HCT116 (cell line): ENCODE measurements around the gene ZNF423. TPM values are rescaled to one million over a fixed set of nuclear protein-coding genes. Genes with fewer than 3 reads are reported as not detected.

ENCODE experiments used
- ATAC-seq: fragments of 200-7000 bp; cut with Tn5 transposase; 2 replicates; pipeline ENCODE4 v1.9.1; 2020; ENCODE audit warnings: mild to moderate bottlenecking, moderate library complexity
- BruUV-seq: library from RNA; stranded (reverse); fragments of 400-500 nt; replicated peaks from 2 replicates; lab custom pipeline; 2021; lab: Mats Ljungman, UMichigan
- CTCF ChIA-PET: fragments of 300-600 bp; sonication (Branson Sonifier 250); formaldehyde crosslinking; loops from one replicate; lab custom pipeline; 2021; ENCODE audit warnings: antibody characterized with exemption; lab: Charles Lee
- POLR2A ChIA-PET: fragments of 300-600, 350-600 bp; sonication (Branson Sonifier 250); formaldehyde crosslinking; loops from one replicate; lab custom pipeline; 2021; ENCODE audit warnings: antibody characterized with exemption; lab: Charles Lee
- RAD21 ChIA-PET, 2 experiments: fragments of 300-600 bp; sonication (Branson Sonifier 250); formaldehyde crosslinking; loops; one replicate each; lab custom pipeline; 2023; ENCODE audit warnings: low total read pairs in 2 of 2; ENCODE audit not compliant: uncharacterized antibody in 2 of 2, unreplicated experiment in 2 of 2, low non-redundant PET in 1 of 2; lab: Charles Lee
- DNase-seq: peaks from one replicate; pipeline ENCODE4 v3.0.0-alpha.2; 2010; ENCODE audit warnings: low read depth, low spot score
- H2AFZ ChIP-seq: fragments of 200-600 bp; shearing (Covaris generic), sonication (generic); 2 replicates; pipeline ENCODE4 v1.6.1; 2017; ENCODE audit warnings: low read depth, mixed run types, mixed read lengths, antibody characterized with exemption, low read length; ENCODE audit not compliant: poor library complexity, severe bottlenecking
- H3K27ac ChIP-seq: 2 replicates; pipeline ENCODE4 v1.5.1; 2012; ENCODE audit warnings: low read depth, low read length
- H3K27me3 ChIP-seq: fragments of 200-600 bp; sonication (generic); 2 replicates; pipeline ENCODE4 v1.6.1; 2016; ENCODE audit warnings: mixed run types, low read length, mixed read lengths; ENCODE audit not compliant: insufficient read depth
- H3K36me3 ChIP-seq, 2 experiments: fragments of 200-500 bp in 1 of 2; fragments of 200-600 bp in 1 of 2; sonication (Bioruptor generic) in 1 of 2; sonication (generic) in 1 of 2; 2 replicates each; pipeline versions ENCODE4 v1.5.1 to v1.6.1; 2014 to 2016; ENCODE audit warnings: low read length in 2 of 2, inconsistent platforms in 1 of 2, mixed read lengths in 1 of 2, mixed run types in 1 of 2; ENCODE audit not compliant: insufficient read depth in 2 of 2, control insufficient read depth in 1 of 2
- H3K4me1 ChIP-seq, 2 experiments: fragments of 200-600 bp in 1 of 2; sonication (generic) in 1 of 2; 2 replicates each; pipeline versions ENCODE4 v1.5.1 to v1.6.1; 2012 to 2017; ENCODE audit warnings: low read length in 2 of 2, inconsistent platforms in 1 of 2, mild to moderate bottlenecking in 1 of 2, mixed read lengths in 1 of 2, mixed run types in 1 of 2, moderate library complexity in 1 of 2; ENCODE audit not compliant: insufficient read depth in 2 of 2, control insufficient read depth in 1 of 2
- H3K4me2 ChIP-seq: fragments of 200-600 bp; sonication (generic); 2 replicates; pipeline ENCODE4 v1.6.1; 2017; ENCODE audit warnings: mixed run types, low read length, mixed read lengths
- H3K4me3 ChIP-seq, 2 experiments: fragments of 200-600 bp in 1 of 2; sonication (generic) in 1 of 2; replicated peaks in 1 of 2; 2 replicates each; pipeline ENCODE4 v1.5.1; 2011 to 2016; ENCODE audit warnings: low read length in 2 of 2, control low read depth in 1 of 2, low read depth in 1 of 2, mild to moderate bottlenecking in 1 of 2, mixed read lengths in 1 of 2, mixed run types in 1 of 2
- H3K79me2 ChIP-seq: fragments of 200-600 bp; sonication (generic); 2 replicates; pipeline ENCODE4 v1.6.1; 2017; ENCODE audit warnings: mild to moderate bottlenecking, mixed run types, low read length, moderate library complexity, mixed read lengths; ENCODE audit not compliant: insufficient read depth
- H3K9ac ChIP-seq: fragments of 200-600 bp; sonication (generic); 2 replicates; pipeline ENCODE4 v1.6.1; 2016; ENCODE audit warnings: low read length, mixed read lengths
- H3K9me2 ChIP-seq: fragments of 200-600 bp; sonication (generic), shearing (Covaris generic); 2 replicates; pipeline ENCODE4 v1.6.1; 2017; ENCODE audit warnings: mixed run types, mild to moderate bottlenecking, moderate library complexity; ENCODE audit not compliant: insufficient read depth
- H3K9me3 ChIP-seq, 2 experiments: fragments of 200-500 bp in 1 of 2; fragments of 200-600 bp in 1 of 2; sonication (Bioruptor generic) in 1 of 2; sonication (generic) in 1 of 2; 2 replicates each; pipeline ENCODE4 v1.6.1; 2014 to 2017; ENCODE audit warnings: low read length in 2 of 2, mixed read lengths in 2 of 2, inconsistent platforms in 1 of 2, low read depth in 1 of 2, mild to moderate bottlenecking in 1 of 2, mixed run types in 1 of 2, moderate library complexity in 1 of 2; ENCODE audit not compliant: control insufficient read depth in 1 of 2, insufficient read depth in 1 of 2
- H4K20me1 ChIP-seq: fragments of 200-600 bp; sonication (generic), shearing (Covaris generic); 2 replicates; pipeline ENCODE4 v1.6.1; 2017; ENCODE audit warnings: mixed run types, mild to moderate bottlenecking, moderate library complexity; ENCODE audit not compliant: insufficient read depth
- ATF3 ChIP-seq: IDR thresholded peaks from 2 replicates; pipeline ENCODE4 v1.6.1; 2012
- CBX3 ChIP-seq: IDR thresholded peaks from 2 replicates; pipeline ENCODE4 v1.6.1; 2012; ENCODE audit warnings: low read depth
- CTCF ChIP-seq, 3 experiments: fragments of 200-600 bp in 1 of 3; sonication (generic) in 1 of 3; IDR thresholded peaks in 2 of 3; conservative IDR thresholded peaks in 1 of 3; 2 replicates each; pipeline ENCODE4 v1.5.1; 2012 to 2017; ENCODE audit warnings: low read depth in 2 of 3, low read length in 2 of 3, antibody characterized with exemption in 1 of 3, borderline replicate concordance in 1 of 3, control low read depth in 1 of 3, mild to moderate bottlenecking in 1 of 3, mixed read lengths in 1 of 3, mixed run types in 1 of 3, moderate library complexity in 1 of 3; ENCODE audit not compliant: insufficient read depth in 1 of 3
- EZH2phosphoT487 ChIP-seq: fragments of 200-600 bp; IDR thresholded peaks from 2 replicates; pipeline ENCODE4 v1.6.1; 2018; ENCODE audit warnings: antibody characterized with exemption, borderline replicate concordance
- FOSL1 ChIP-seq: IDR thresholded peaks from 2 replicates; pipeline ENCODE4 v1.6.1; 2012; ENCODE audit warnings: low read depth
- RAD21 ChIP-seq: IDR thresholded peaks from 2 replicates; pipeline ENCODE4 v1.6.1; 2012; ENCODE audit warnings: low read depth, mild to moderate bottlenecking
- REST ChIP-seq: IDR thresholded peaks from 2 replicates; pipeline ENCODE4 v1.6.1; 2012; ENCODE audit warnings: low read depth
- TCF7L2 ChIP-seq: IDR thresholded peaks from 2 replicates; pipeline ENCODE4 v1.7.0; 2011; ENCODE audit warnings: borderline replicate concordance, inconsistent platforms; ENCODE audit not compliant: insufficient read depth, insufficient read length; ENCODE audit errors: extremely low read depth
- YY1 ChIP-seq: IDR thresholded peaks from 2 replicates; pipeline ENCODE4 v1.6.1; 2011; ENCODE audit warnings: low read length, low read depth, moderate library complexity, mild to moderate bottlenecking; ENCODE audit not compliant: insufficient replicate concordance; ENCODE audit errors: extremely low read depth
- ZFX ChIP-seq: fragments of 450-650 bp; IDR thresholded peaks from 2 replicates; pipeline ENCODE4 v1.6.1; 2017
- intact Hi-C: fragments of 100-400 bp; cut with micrococcal nuclease; formaldehyde crosslinking; loops from 2 replicates; pipeline ENCODE4 v1.10.0; 2022
- total RNA-seq: library from RNA; stranded (reverse); gene quantifications from one replicate; pipeline ENCODE4 v1.2.1, GENCODE V29; 2021; ENCODE audit not compliant: unreplicated experiment

The ZNF423 gene
- total RNA-seq, 1 experiment from 2014 or later: 0.22 TPM

GRCh38 chr16:49862694-49863093 lies 6.8 kb upstream of the ZNF423 start:
- Histone ChIP-seq H3K9ac (no peak overlapping the region), H3K36me3 (no peaks in the 10 kb centered on the region), H3K27ac (no peak overlapping the region), H3K9me2 (no peaks in the 10 kb centered on the region), H3K4me3 (no peak overlapping the region), H3K4me1 (peaks cover 2 to 10% of the 10 kb centered on the region in 2 experiments; a peak in 3 of 4 replicates), H3K79me2 (no peaks in the 10 kb centered on the region), H4K20me1 (no peaks in the 10 kb centered on the region), H2AFZ (no peak overlapping the region), H3K9me3 (no peaks in the 10 kb centered on the region), H3K27me3 (0 out of 2 replicates have a peak, but pooled peaks cover 6% of the 10 kb centered on the region)
- ChIA-PET RAD21 (interaction anchor here in 1 of 2 experiments (0.7 kb wide), 1 partner anchor 109 kb away, joined by 3 read pairs; no protein-coding TSS in a partner anchor), CTCF (interaction anchor here (1.6 kb wide), 1 partner anchor 13 kb away, joined by 8 read pairs; no protein-coding TSS in a partner anchor), POLR2A (no interaction called here)
- BruUV-seq: no TSS peak
- DNase-seq: no peak
- intact Hi-C loops: no loop called here
- ATAC-seq: no peak
- no peak for TF ChIP-seq REST
- no peak for TF ChIP-seq FOSL1
- TF ChIP-seq ATF3: no peak
- TF ChIP-seq CBX3: no peak
- no peak for TF ChIP-seq TCF7L2
- TF ChIP-seq CTCF (IDR thresholded peaks at IDR 0.05 in 2 of 3, conservative IDR thresholded peaks at IDR 0.05 in 1 of 3; ENCODE audit: borderline replicate concordance in 1 of 3, insufficient read depth in 1 of 3, low read depth in 2 of 3, low read length in 2 of 3): no peak
- TF ChIP-seq ZFX: no peak
- no peak for TF ChIP-seq YY1
- TF ChIP-seq RAD21: no peak
- TF ChIP-seq EZH2phosphoT487: no peak
- TF ChIP-seq, all 23 proteins: peak for 0
- H3K4me2 ChIP-seq: no peak overlapping the region
